Activated T-cell treated with anti-CD3 and anti-CD28 coated beads, Interleukin-2, amount 50 U/mL, for 48 hours (primary cell): ENCODE measurements around the gene RNF207.

ENCODE experiments used
- DNase-seq, 2 experiments: peaks; one replicate each; pipeline ENCODE4 v3.0.0-alpha.2; 2020

Gene RNF207

GRCh38 chr1:6249739-6250689 lies 44.1 kb downstream of the RNF207 start:
- no peak for DNase-seq

- DNase-seq: no peak
Measured at GRCh38 chr1:6251233-6251632, 45.3 kb downstream of the RNF207 start.

- DNase-seq: no peak
Measured at GRCh38 chr1:6251681-6252373, 45.9 kb downstream of the RNF207 start.

GRCh38 chr1:6252374-6252710 lies 46.4 kb downstream of the RNF207 start:
- no peak for DNase-seq

DNA sequence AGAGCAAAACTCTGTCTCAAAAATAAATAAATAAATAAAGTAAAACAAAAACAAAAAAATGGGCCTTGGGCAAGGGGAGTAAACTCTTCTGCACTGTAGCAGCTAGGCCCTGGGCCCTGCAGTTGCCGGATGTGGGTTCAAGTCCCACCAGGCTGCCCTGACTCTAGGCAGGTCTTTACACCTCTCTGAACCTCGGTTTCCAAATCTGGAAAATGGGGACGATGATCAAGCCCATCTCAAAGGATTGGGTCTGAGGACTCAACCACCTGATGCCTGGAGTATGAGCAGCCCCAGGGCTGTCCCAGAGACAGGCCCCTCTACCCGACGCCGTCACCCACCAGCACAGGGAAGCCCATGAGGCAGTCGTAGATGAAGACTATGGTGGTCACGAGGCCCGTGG lies 47.5 kb downstream of the RNF207 start:
- no peak for DNase-seq

GRCh38 chr1:6254691-6255090 lies 48.8 kb downstream of the RNF207 start:
- no peak for DNase-seq

- no peak for DNase-seq
Measured at GRCh38 chr1:6256645-6257044, 50.7 kb downstream of the RNF207 start.

GRCh38 chr1:6257541-6258069 lies 51.7 kb downstream of the RNF207 start:
- no peak for DNase-seq

DNA sequence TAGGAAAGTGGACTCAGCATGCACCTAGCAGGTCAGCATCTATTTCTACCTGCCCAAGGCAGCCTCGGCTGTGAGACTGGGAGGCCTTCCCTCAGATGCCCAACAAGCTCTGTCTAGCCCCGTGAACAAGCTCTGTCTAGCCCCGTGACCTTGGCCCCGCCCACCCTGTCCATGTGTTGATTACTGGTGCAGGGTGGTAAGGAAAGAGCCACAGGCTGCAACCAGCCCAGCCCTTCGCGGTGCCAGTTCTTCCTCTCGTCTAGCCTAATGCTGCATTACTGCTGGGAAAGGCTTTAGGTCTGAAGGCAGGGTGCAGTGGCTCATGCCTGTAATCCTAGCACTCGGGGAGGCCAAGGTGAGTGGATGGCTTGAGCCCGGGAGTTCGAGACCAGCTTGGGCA lies 52.8 kb downstream of the RNF207 start:
- no peak for DNase-seq

- peak; percentile 82 to 86 for DNase-seq
Measured at GRCh38 chr1:6259491-6260362, 53.8 kb downstream of the RNF207 start.

DNA sequence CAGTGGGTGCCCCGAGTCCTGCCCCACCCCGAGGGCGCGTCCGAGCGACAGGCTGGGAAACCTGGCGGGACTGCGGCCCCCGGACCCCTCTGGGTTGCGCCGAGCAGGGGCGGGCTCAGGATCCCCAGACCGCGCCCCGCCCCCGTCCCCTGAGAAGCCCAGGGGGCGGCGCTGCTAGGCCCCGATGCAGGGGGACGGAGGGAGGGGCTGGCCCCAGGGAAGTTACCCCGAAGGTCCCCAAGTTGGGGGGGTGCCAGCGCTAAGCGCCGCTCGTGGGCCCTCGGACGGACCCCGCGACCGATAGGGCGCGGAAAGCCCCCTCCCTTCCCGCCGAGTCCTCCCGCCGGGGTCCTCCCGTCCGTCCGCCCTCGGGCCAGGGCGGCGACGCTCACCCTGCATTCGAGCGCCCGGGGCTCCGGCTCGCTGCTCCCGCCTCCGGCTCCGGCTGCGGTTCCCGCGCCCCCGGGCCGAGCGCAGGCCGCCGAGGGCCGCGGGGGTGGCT lies 54.6 kb downstream of the RNF207 start:
- DNase-seq: peak in 1 of 2 experiments; percentile 53

GRCh38 chr1:6260961-6261614 lies 55.2 kb downstream of the RNF207 start, which contains the start of gene GPR153:
TSS of gene GPR153 (minus strand) at chr1:6261098. CDS start at chr1:6254905, 6,193 bp downstream.
- DNase-seq: peak; percentile 49 to 69

GRCh38 chr1:6261615-6261995 lies 55.7 kb downstream of the RNF207 start:
- DNase-seq: no peak

- DNase-seq: no peak
Measured at GRCh38 chr1:6262555-6263420, 56.9 kb downstream of the RNF207 start.

- DNase-seq: no peak
Measured at GRCh38 chr1:6263716-6264115, 57.8 kb downstream of the RNF207 start.

- no peak for DNase-seq
Measured at GRCh38 chr1:6265151-6265550, 59.2 kb downstream of the RNF207 start.

DNA sequence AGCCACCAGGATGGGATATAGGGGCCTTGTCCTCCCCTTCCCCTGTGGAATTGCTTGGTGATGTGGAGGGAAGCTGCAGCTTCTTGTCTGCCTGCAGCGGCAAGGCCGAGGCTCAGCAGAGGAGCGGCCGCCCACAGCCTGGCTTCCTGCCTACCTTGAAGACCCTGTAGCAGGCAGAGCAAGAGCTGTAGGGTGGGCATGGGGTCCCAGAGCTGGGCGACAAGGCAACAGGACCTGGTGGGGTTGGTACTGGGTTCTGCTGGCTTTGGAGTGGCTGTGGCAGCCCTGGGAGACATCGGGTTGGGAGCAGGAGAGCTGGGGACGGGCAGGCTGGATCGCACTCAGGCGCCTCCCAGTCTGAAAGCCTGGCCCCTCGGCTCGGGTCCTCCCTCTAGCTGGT lies 60.7 kb downstream of the RNF207 start:
- DNase-seq: no peak

GRCh38 chr1:6267686-6268322 lies 61.9 kb downstream of the RNF207 start:
- no peak for DNase-seq

- DNase-seq: no peak
Measured at GRCh38 chr1:6268415-6268814, 62.5 kb downstream of the RNF207 start.

DNA sequence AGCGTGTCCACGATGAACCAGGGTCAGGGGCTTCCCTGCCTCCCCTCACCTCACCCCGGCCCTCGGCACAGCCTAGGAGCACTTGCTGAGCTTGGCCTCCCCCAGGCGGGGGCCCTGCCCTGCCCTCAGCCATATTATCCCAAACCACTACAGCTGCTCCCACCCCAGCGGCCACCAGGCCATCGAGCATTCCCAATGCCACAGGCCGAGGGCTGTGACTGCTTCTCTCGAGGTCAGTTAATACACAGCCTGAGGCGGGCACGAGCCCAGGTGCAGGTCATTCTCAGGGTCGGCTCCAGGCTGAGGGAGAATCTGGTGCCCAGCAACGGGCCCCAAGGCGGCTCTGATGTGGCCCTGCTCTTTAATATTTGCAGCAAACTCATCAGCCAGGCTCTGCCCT lies 63.4 kb downstream of the RNF207 start:
- no peak for DNase-seq
